ENCODE measurements around the gene C19orf25.

DNA sequence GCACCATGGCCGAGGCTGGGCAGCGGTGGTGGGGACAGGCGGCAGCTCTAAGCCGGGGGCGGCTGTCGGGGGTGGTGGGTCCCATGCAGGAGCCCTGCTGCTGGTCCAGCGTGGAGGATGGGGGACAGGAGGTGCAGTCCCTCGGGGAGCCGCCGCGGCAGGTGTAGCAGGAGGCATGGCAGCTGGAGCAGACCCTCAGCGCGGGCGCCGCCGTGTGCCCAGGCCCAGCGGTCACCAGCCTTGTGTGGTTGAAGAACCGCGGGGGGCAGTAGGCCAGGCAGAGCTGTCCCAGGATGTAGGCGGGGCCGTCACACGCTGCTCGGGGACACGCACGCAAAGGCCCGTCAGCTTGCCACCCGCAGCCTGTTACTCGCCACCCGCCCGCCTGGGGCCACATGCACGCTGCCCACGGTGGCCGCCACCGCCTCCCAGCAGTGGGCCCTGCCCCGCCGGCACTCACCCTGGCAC, 2.9 kb upstream of the C19orf25 start:
- TF ChIP-seq, protein P1, sequence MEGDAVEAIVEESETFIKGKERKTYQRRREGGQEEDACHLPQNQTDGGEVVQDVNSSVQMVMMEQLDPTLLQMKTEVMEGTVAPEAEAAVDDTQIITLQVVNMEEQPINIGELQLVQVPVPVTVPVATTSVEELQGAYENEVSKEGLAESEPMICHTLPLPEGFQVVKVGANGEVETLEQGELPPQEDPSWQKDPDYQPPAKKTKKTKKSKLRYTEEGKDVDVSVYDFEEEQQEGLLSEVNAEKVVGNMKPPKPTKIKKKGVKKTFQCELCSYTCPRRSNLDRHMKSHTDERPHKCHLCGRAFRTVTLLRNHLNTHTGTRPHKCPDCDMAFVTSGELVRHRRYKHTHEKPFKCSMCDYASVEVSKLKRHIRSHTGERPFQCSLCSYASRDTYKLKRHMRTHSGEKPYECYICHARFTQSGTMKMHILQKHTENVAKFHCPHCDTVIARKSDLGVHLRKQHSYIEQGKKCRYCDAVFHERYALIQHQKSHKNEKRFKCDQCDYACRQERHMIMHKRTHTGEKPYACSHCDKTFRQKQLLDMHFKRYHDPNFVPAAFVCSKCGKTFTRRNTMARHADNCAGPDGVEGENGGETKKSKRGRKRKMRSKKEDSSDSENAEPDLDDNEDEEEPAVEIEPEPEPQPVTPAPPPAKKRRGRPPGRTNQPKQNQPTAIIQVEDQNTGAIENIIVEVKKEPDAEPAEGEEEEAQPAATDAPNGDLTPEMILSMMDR (IDR thresholded peaks at IDR 0.05), result no peak
- TF ChIP-seq POLR2A (IDR thresholded peaks at IDR 0.05), result no peak

Measured in Peyer's patch (tissue), 4 donors.